ENCODE results near the gene SLC22A6.

Gene SLC22A6

GRCh38 chr11:62954478-62954877, 30.3 kb downstream of the SLC22A6 start (continued):
- TF ChIP-seq ZNF660 (tag by site-specific recombination; IDR thresholded peaks at IDR 0.05) (no peak), ZNF747 (tag by site-specific recombination; IDR thresholded peaks at IDR 0.05) (no peak), ZNF18 (tag by site-specific recombination; IDR thresholded peaks at IDR 0.05) (no peak), TCF7L2 (IDR thresholded peaks at IDR 0.05; ENCODE audit: borderline replicate concordance, low read depth, low read length) (no peak)

GRCh38 chr11:62953811-62954210, 31.0 kb downstream of the SLC22A6 start:
- Histone ChIP-seq H3K4me1 (ENCODE audit: control insufficient read depth, insufficient read depth, low read length) (no peaks in the 10 kb centered on the region), H3K36me3 (ENCODE audit: control insufficient read depth in 2 of 2, insufficient read depth in 1 of 2, low read length in 2 of 2) (no peaks in the 10 kb centered on the region), H3K9me3 (ENCODE audit: control insufficient read depth, insufficient read depth, low read depth, low read length) (no peaks in the 10 kb centered on the region), H3K4me3 (ENCODE audit: low read depth, low read length) (no peak overlapping the region), H3K27ac (ENCODE audit: extremely low read depth, low read depth, low read length) (no peak overlapping the region)
- POLR2A ChIA-PET, result no interaction called here
- CTCF ChIA-PET, result no interaction called here
- TF ChIP-seq YY1 (tag by site-specific recombination; IDR thresholded peaks at IDR 0.05) (no peak), ZNF701 (tag by site-specific recombination; IDR thresholded peaks at IDR 0.05) (no peak), ZNF214 (tag by site-specific recombination; IDR thresholded peaks at IDR 0.05; ENCODE audit: borderline replicate concordance) (no peak), ZNF704 (tag by site-specific recombination; IDR thresholded peaks at IDR 0.05) (no peak), KLF9 (tag by site-specific recombination; IDR thresholded peaks at IDR 0.05; ENCODE audit: low read depth) (no peak), ZNF76 (tag by site-specific recombination; IDR thresholded peaks at IDR 0.05; ENCODE audit: borderline replicate concordance, low read depth) (no peak), ZSCAN18 (tag by site-specific recombination; IDR thresholded peaks at IDR 0.05) (no peak), ZNF830 (tag by site-specific recombination; IDR thresholded peaks at IDR 0.05; ENCODE audit: low read depth) (no peak), ZNF692 (tag by site-specific recombination; IDR thresholded peaks at IDR 0.05) (no peak), TSHZ1 (tag by site-specific recombination; IDR thresholded peaks at IDR 0.05; ENCODE audit: borderline replicate concordance) (no peak), SALL2 (tag by site-specific recombination; IDR thresholded peaks at IDR 0.05; ENCODE audit: borderline replicate concordance) (no peak), RBAK (tag by site-specific recombination; IDR thresholded peaks at IDR 0.05) (no peak), ZNF292 (tag by site-specific recombination; IDR thresholded peaks at IDR 0.05; ENCODE audit: borderline replicate concordance, low read depth) (no peak), ZNF404 (tag by site-specific recombination; IDR thresholded peaks at IDR 0.05) (no peak), ZNF280D (tag by site-specific recombination; IDR thresholded peaks at IDR 0.05) (no peak), ZNF157 (tag by site-specific recombination; IDR thresholded peaks at IDR 0.05) (no peak), ZNF155 (tag by site-specific recombination; IDR thresholded peaks at IDR 0.05) (no peak), ZNF266 (tag by site-specific recombination; IDR thresholded peaks at IDR 0.05; ENCODE audit: low read depth) (no peak), ZNF274 (IDR thresholded peaks at IDR 0.05; ENCODE audit: low read length) (no peak), ZNF274 (tag by site-specific recombination; IDR thresholded peaks at IDR 0.05; ENCODE audit: borderline replicate concordance) (no peak), BCL11B (tag by site-specific recombination; IDR thresholded peaks at IDR 0.05; ENCODE audit: low read depth) (no peak)
